COLO668 (cell line): Measurements from ENCODE around the gene STPG4.
A peak's percentile ranks its signal among the peaks of the same experiment; 100 is the strongest.

Experiments
- DNase-seq: peaks from one replicate; lab custom pipeline; 2025; ENCODE audit not compliant: unreplicated experiment; lab: John Stamatoyannopoulos, UW

STPG4 gene

DNA sequence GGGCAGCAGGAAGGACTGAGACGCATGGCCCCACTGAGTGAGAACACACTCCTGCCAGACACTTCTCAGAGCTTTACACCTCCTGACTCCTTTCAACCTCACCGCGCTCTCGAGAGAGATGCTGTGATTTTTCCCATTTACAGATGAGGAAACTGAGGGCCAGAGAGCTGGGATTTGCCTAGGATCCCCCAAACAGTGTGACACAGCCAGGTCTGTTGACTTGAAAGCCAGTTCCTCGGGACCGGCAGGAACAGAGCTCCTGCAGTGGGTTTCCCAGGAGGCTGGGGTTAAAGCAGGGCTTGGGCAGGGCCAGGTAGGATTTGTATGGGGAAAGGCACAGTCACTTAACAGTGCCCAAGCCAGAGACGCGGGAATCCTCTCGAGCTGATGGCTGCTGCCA is 81.9 kb downstream of the STPG4 start:
- DNase-seq, result no peak

DNA sequence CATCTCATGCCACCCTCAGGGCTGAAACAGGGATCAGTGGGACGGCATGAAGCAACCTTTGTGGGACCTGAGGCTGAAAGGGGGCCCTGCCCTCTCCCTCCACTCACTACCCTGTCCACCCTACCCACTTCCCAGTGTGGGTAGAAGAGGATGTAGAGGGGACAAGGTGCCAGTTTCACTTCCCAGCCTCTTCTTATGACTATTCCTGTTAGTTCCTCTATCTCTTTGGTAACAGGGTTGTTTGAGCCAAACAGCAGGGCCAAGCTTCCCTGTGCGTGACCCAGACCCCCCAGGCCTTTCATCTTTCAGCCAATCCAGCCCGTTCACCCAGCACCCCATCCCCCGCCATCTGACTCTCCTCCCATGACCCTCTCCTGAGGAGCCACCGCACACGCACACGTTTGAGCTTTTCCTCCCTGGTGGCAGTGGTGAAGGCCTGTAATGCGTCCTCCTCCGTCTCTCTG is 82.3 kb downstream of the STPG4 start:
- DNase-seq, result no peak

DNA sequence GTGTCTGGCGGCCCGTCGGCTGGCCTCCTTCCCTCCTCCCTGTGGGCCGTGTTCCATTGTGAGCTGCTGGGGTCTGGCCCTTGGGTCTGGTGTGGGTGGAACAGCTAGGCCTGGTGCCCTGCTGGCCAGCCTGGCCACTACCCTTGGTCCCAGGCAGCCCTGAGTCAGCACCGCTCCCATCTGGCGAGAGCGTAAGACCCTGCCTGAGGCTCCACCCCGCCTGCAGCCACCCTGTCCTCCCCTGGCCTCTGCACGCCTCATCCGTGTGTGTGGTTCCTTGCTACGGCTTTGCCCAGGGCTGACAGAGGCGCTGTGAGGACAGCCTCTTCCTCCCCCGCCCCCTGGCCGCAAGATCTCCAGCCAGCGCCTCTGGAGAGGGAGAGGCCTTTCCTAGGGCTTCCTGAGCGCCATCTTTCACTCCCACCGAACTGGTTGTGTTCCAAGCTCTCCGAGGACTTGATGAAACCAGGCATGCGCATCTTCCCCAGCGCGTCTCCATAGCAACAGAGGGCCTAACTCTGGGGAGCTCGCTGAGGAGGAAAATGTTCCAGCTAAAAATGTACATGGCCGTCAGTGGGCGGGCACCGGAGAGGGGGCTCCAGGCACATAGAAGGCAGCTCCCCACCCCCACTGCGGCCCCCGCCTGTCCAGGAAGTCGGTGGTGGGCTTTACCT is 83.0 kb downstream of the STPG4 start:
- DNase-seq, result no peak

GRCh38 chr2:47070920-47071824 is 83.9 kb downstream of the STPG4 start:
- peak; percentile 15 for DNase-seq

DNA sequence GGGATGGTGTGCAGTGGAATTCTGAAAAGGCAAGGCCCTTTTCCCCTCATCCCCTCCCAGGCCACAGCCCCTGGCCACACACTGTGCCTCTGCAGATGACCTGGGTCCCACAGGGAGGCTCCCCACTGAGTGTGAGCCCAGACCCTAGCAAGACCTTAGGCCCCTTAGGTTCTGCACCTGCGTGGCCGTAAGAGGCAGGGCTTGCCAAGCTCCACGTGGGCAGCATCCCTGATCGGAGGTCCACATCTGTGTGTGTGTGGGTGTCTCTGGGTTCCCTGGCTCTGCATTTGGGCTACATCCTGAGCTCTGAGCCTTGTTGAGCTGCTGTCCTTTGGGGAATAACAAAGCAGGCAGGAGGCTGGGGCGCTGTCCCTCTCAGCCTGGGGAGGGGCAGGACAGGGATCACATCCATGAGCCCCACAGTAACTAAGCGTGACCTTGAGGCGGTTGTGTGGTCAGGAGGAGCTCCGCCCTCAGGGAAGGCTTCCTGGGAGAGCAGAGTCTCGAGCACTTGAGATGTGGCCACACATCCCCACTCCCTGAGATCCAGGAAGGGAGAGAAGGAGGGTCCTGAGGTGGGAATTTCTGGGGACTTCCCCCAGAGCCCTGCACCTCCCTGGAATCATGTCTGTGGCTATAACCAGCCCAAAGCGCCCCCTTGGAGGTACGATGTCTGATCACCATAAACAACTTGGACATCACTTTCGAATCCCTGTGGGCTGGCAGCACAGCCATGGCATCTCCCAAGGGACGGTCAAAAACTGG is 84.8 kb downstream of the STPG4 start:
- no peak for DNase-seq

GRCh38 chr2:47069628-47070154 is 85.4 kb downstream of the STPG4 start:
- DNase-seq, result no peak

GRCh38 chr2:47068981-47069627 is 86.0 kb downstream of the STPG4 start:
- no peak for DNase-seq

DNA sequence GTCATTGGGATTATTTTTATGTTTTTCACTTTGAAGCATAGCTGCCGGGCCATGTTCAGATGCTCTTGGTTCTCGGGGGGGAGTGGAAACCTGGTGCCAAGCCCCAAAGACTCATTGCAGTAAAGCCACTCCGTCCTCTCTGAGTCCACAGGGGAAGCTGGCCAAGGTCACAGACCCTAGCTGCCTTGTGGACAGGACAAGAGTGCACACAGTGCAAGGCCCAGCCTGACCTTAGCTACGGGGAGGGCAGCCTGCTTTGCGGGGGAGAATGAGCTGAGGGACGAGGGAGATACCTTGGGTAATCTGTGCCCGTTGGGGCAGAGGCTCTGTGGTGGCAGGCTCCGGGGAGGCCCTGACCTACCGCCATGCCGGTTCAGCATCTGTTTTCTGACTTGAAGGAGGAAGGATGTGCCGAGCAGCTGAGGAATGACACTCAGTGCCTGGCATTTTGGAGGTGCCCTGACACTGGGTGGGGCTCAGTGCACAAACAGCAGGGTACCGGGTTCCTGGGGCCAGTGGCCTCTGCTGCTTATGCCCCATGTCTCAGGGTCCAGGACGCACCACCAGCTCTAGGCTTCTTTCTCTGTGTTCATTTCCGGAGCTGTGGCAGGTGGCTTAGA is 87.2 kb downstream of the STPG4 start:
- DNase-seq, result no peak

DNA sequence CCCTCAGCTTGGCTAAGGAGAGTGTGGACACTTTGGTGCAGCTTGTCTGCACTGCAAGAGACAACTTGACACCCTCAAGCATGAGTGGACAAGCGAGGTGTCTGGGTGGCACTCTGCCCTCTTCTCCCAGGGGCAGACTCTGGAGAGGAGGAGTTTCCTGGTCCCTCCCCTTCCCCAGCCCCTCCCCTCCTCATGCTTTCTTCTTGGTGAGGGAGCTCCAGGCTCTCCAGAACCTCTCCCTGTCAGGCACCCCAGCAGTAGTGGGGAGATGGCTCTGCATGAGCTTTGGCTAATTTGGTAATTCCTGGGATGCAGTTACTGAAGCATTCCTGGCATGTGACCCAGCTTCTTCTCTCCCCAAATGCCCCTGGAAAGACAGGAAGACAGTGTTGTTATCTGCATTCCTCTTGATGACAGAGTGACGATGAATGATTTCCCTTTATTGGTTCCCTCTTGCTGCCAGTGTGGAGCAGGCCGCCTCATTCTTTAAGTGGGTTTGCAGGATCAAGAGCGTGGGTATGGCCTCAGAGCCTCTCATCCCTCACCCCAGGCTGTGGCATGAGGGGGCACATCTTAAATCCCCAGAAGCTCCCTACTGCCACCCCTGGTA is 89.2 kb downstream of the STPG4 start:
- DNase-seq, result no peak

GRCh38 chr2:47065343-47065742 is 89.8 kb downstream of the STPG4 start:
- DNase-seq, result no peak

DNA sequence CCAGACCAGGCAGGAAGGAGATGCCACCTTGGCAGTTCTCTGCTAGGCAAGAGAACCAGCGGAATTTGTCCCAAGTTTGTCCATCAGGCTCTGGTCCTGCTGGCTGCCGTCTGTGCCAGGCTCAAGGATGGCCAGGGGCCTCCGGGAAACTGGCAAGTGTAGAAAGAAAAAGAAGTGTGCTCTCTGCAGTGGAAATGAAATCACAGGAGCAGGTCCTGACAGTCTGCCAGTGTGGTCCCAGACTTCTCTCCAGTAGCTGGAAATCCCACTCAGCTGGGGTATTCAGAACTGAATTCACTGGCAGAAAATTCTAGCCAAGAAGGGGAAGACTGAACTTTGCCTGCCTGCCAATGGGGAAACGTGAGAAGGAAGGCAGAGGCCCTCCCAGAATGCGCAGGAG is 91.0 kb downstream of the STPG4 start:
- no peak for DNase-seq

DNA sequence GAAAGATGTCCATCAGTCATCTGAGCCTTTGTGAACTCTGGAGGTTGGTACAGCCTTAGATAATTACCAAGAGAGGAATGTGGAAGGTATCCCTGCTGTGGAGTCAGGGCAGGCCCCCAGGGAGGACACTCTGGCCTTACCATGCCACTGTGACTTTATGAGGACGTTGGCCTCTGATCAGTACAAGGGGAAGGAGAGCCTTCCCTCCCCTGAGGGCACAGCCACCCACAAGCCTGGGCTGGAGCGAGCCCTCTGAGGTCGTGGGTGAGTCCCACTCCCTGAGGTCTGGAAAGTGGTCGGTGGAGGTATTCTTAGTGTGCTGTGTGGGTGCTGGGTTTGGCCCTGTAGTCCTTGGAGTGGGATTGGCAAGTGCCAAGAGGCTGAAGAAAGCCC is 91.6 kb downstream of the STPG4 start:
- DNase-seq, result no peak

DNA sequence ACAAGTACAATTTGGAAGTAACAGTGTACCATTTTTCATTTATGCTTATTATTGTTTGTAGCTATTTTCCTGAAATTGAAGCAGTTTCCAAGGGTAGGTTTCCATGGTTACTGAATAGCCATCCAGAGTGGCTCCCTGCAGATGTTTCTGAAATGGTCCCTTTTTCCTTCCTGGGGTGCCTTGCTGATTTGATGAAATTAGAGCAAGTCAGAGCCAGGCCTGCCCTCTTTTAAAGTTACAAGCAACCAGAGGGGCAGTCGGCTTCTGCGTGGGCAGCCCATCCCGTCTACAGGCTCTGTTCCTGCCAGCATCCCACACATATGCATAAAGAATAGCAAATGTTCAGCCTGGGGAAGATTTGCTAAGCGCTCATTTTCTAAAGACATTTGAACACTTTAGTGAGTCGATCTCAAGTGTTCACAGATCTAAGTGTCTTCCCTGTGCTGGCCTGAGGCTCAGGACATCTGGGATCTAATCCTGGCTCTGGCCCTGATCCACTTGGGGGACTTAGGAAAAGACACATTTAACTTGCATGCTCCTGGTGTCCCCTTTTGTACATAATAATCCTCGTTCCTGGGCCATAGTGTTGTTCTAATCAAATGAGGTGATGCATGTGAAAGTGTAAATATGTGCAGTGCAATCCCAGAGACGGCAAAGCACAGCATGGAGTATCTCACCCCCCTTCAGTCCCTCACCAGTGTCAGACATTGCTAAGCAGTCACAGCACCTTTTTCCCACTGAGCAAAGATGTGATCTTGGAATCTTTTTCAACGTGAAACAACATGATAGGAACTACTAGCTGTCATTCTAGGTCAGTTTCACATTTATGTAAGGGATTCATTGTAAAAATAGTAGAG is 92.2 kb downstream of the STPG4 start:
- DNase-seq, result no peak

DNA sequence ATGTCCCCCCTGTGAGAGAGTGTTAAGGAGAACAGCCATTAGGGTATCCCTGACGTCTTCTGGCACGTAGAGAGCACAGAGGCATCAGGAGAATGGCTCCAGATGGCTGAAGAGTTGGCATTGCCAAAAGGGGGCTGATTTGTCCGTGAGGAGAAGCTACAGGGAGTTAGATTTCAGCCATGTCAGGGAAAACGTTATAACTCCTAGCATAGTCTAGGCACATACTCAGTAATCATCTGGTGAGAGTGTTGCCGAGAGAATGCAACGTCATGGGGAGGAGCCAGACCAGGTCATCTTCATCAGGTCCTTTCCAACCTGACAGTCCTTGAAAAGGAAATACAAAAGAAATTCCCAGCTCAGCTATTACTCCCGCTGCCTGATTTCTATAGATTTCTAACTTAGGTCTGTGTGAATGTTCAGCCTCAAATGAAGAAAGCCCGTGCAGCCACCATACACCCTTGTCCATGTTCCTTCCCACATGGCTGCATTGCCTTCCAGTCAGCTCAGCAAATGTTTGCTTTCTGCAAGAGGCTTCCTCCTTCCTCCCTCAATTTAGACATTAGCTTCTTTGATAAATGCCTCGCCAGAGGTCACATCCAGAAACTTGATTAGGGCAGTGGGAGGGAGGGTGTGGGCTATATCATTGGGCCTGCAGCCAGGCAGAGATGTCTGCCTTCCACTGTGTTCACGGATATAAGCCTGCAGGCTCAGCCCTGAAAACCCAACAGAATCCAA is 93.0 kb downstream of the STPG4 start:
- no peak for DNase-seq

GRCh38 chr2:47060652-47061170 is 94.4 kb downstream of the STPG4 start:
- no peak for DNase-seq

GRCh38 chr2:47058003-47058931 is 96.8 kb downstream of the STPG4 start:
- no peak for DNase-seq

DNA sequence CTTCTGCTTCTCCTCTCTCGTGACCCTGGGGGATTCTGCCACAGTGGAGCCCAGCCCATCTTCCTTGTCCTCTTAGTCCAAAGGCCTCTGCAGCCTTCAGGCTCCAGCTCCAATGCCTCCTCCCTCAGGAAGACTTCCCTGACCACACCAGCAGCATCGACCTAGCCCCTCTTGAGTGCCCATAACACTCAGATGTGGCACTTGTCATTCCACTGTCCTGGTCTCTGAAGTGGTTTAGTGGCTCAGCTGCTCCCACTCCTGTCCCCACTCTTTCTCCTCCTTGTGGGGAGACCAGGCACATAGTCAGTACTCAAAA is 97.5 kb downstream of the STPG4 start:
- DNase-seq, result no peak
